ENCODE measurements around the gene SNRPA. TPM values are rescaled to one million over a fixed set of nuclear protein-coding genes. Genes with fewer than 3 reads are reported as not detected.

The SNRPA gene
- total and polyA plus RNA-seq, 9 donors = 48.9 to 83.9 (median 72.4) TPM

- H3K27ac ChIP-seq = no peak overlapping the region
- intact Hi-C loops (cut with DNase I) = no loop called here
- no peak overlapping the region for H3K4me3 ChIP-seq
- H3K4me1 ChIP-seq (ENCODE audit: insufficient read depth) = no peaks in the 10 kb centered on the region
- no peak for DNase-seq
- no peaks in the 10 kb centered on the region for H3K36me3 ChIP-seq
- H3K9me3 ChIP-seq = no peaks in the 10 kb centered on the region
- no peaks in the 10 kb centered on the region for H3K27me3 ChIP-seq
- no peak for TF ChIP-seq CTCF (IDR thresholded peaks at IDR 0.05)
- TF ChIP-seq POLR2A (IDR thresholded peaks at IDR 0.05) = no peak
- TF ChIP-seq EP300 (IDR thresholded peaks at IDR 0.05) = no peak
- 74 to 85% (median 82%) methylated on average over 3 of the region's 3 CpGs for WGBS, 3 donors
Observed at GRCh38 chr19:40791996-40792395, 41.0 kb downstream of the SNRPA start.

GRCh38 chr19:40797166-40797962 lies 46.4 kb downstream of the SNRPA start:
- no peak for DNase-seq
- H3K36me3 ChIP-seq = no peaks in the 10 kb centered on the region
- peak overlapping the region in 1 of 2 donors; percentile 83 for H3K27ac ChIP-seq
- TF ChIP-seq POLR2A (IDR thresholded peaks at IDR 0.05) (no peak), CTCF (IDR thresholded peaks at IDR 0.05) (no peak), EP300 (IDR thresholded peaks at IDR 0.05) (no peak)
- H3K4me1 ChIP-seq (ENCODE audit: insufficient read depth) = peaks cover 22% of the 10 kb centered on the region
- intact Hi-C loops (cut with DNase I) = no loop called here
- WGBS, 3 donors = 86 to 94% (median 91%) methylated on average over 14 of the region's 14 CpGs
- H3K27me3 ChIP-seq = no peaks in the 10 kb centered on the region
- no peaks in the 10 kb centered on the region for H3K9me3 ChIP-seq
- H3K4me3 ChIP-seq = no peak overlapping the region

- DNase-seq = peak; percentile 64 to 78 (median 70)
Observed at GRCh38 chr19:40797963-40798682, 47.1 kb downstream of the SNRPA start.

More at GRCh38 chr19:40797963-40798682, 47.1 kb downstream of the SNRPA start:
- peak overlapping the region; percentile 42 to 83 for H3K27ac ChIP-seq
- no peaks in the 10 kb centered on the region for H3K27me3 ChIP-seq
- TF ChIP-seq POLR2A (IDR thresholded peaks at IDR 0.05) (no peak), CTCF (IDR thresholded peaks at IDR 0.05) (peak; percentile 37 to 78 (median 75))
- H3K4me1 ChIP-seq (ENCODE audit: insufficient read depth) = peaks cover 24% of the 10 kb centered on the region
- 8 to 10% (median 8%) methylated on average over 28 of the region's 28 CpGs for WGBS, 3 donors
- H3K9me3 ChIP-seq = no peaks in the 10 kb centered on the region
- intact Hi-C loops (cut with DNase I) = loop anchor here in 1 of 4 donors (2.0 kb wide), 1 partner anchor 47 kb away; the partner anchor contains the start of genes ACTMAP and SNRPA
- no peaks in the 10 kb centered on the region for H3K36me3 ChIP-seq
- H3K4me3 ChIP-seq = peak overlapping the region; percentile 79

Data from ovary (tissue), 9 donors.